Panc1 (cell line): Measurements from ENCODE around the gene TMEM203. TPM values are rescaled to one million over a fixed set of nuclear protein-coding genes. Genes with fewer than 3 reads are reported as not detected.
A peak's percentile ranks its signal among the peaks of the same experiment; 100 is the strongest.
"Not testable (repeated sequence)": the region's sequence is repeated elsewhere in the genome, so short reads cannot be mapped to it uniquely, and the experiment has no call there.

Experiments
- ATAC-seq: fragments of 200-7000 bp; cut with Tn5 transposase; 2 replicates; pipeline ENCODE4 v1.9.1; 2020; ENCODE audit warnings: mild to moderate bottlenecking, moderate library complexity
- BruUV-seq: library from RNA; stranded (reverse); fragments of 400-500 nt; replicated peaks from 2 replicates; lab custom pipeline; 2021; lab: Mats Ljungman, UMichigan
- CTCF ChIA-PET: fragments of 300-600 bp; sonication (Branson Sonifier 250); formaldehyde crosslinking; loops from one replicate; lab custom pipeline; 2022; ENCODE audit warnings: antibody characterized with exemption; lab: Charles Lee
- POLR2A ChIA-PET: fragments of 300-600 bp; sonication (Branson Sonifier 250); formaldehyde crosslinking; loops from one replicate; lab custom pipeline; 2022; ENCODE audit warnings: antibody characterized with exemption; lab: Charles Lee
- DNase-seq: peaks from one replicate; pipeline ENCODE4 v3.0.0-alpha.2; 2010; ENCODE audit warnings: low read depth, low spot score
- H3K27ac ChIP-seq: 2 replicates; pipeline ENCODE4 v1.5.1; 2011; ENCODE audit warnings: mild to moderate bottlenecking, low read length, inconsistent platforms
- H3K27me3 ChIP-seq: fragments of 200-500 bp; sonication (Bioruptor generic); 2 replicates; pipeline ENCODE4 v1.6.0; 2014; ENCODE audit warnings: low read length, inconsistent platforms; ENCODE audit not compliant: control insufficient read depth, insufficient read depth
- H3K36me3 ChIP-seq: fragments of 200-500 bp; sonication (Bioruptor generic); 2 replicates; pipeline ENCODE4 v1.5.1; 2014; ENCODE audit warnings: inconsistent platforms, mild to moderate bottlenecking, low read length, moderate library complexity; ENCODE audit not compliant: control insufficient read depth, insufficient read depth
- H3K4me1 ChIP-seq: 2 replicates; pipeline ENCODE4 v1.5.1; 2011; ENCODE audit warnings: inconsistent platforms, mild to moderate bottlenecking, low read length, moderate library complexity; ENCODE audit not compliant: control insufficient read depth, insufficient read depth
- H3K4me3 ChIP-seq, 2 experiments: 2 replicates each; pipeline ENCODE4 v1.5.1; 2011 to 2012; ENCODE audit warnings: low read depth in 2 of 2, low read length in 2 of 2, mild to moderate bottlenecking in 2 of 2, inconsistent platforms in 1 of 2, moderate library complexity in 1 of 2
- H3K9me3 ChIP-seq: fragments of 200-500 bp; sonication (Bioruptor generic); 2 replicates; pipeline ENCODE4 v1.5.1; 2014; ENCODE audit warnings: low read depth, mild to moderate bottlenecking, inconsistent platforms, low read length, moderate library complexity; ENCODE audit not compliant: control insufficient read depth, insufficient read depth
- POLR2AphosphoS5 ChIP-seq: IDR thresholded peaks from 2 replicates; pipeline ENCODE4 v1.6.1; 2012; ENCODE audit warnings: mild to moderate bottlenecking, low read depth, low read length, moderate library complexity
- REST ChIP-seq, 2 experiments: IDR thresholded peaks; 2 replicates each; pipeline ENCODE4 v1.6.1; 2011 to 2012; ENCODE audit warnings: low read depth in 2 of 2, control low read depth in 1 of 2, low read length in 1 of 2, mild to moderate bottlenecking in 1 of 2, moderate library complexity in 1 of 2; ENCODE audit not compliant: insufficient read depth in 1 of 2
- SIN3A ChIP-seq: IDR thresholded peaks from 2 replicates; pipeline ENCODE4 v1.6.1; 2012; ENCODE audit warnings: low read depth, mild to moderate bottlenecking, low read length, moderate library complexity, borderline replicate concordance; ENCODE audit not compliant: insufficient read depth
- TCF7L2 ChIP-seq: IDR thresholded peaks from 2 replicates; pipeline ENCODE4 v1.6.1; 2011; ENCODE audit warnings: mild to moderate bottlenecking, low read depth, low read length, inconsistent platforms
- in situ Hi-C: cut with HindIII; loops from 2 replicates; pipeline ENCODE4 v1.10.0; 2016; ENCODE audit warnings: low sequenced_read_pairs, low pct_unique_long_range_greater_than_20kb
- intact Hi-C: fragments of 100-400 bp; cut with micrococcal nuclease; formaldehyde crosslinking; loops from one replicate; pipeline ENCODE4 v1.10.0; 2022; ENCODE audit not compliant: unreplicated experiment
- total RNA-seq: library from RNA; stranded (reverse); gene quantifications from one replicate; pipeline ENCODE4 v1.2.1, GENCODE V29; 2021; ENCODE audit not compliant: unreplicated experiment
- TF ChIP-seq, protein P1 (sequence below): fragments of 450-650 bp; IDR thresholded peaks from 2 replicates; pipeline ENCODE4 v1.5.1; 2017; ENCODE audit warnings: mild to moderate bottlenecking

The TMEM203 gene
- total RNA-seq, 1 experiment from 2014 or later = 25.4 TPM

GRCh38 chr9:137240318-137240840 lies 34.9 kb upstream of the TMEM203 start:
- BruUV-seq = no TSS peak
- peak overlapping the region; percentile 59 to 66 for H3K4me3 ChIP-seq
- TF ChIP-seq SIN3A (0 out of 2 replicates have a peak, but pooled peaks have one; percentile 35), TCF7L2 (no peak), POLR2AphosphoS5 (no peak)
- TF ChIP-seq, protein P1, sequence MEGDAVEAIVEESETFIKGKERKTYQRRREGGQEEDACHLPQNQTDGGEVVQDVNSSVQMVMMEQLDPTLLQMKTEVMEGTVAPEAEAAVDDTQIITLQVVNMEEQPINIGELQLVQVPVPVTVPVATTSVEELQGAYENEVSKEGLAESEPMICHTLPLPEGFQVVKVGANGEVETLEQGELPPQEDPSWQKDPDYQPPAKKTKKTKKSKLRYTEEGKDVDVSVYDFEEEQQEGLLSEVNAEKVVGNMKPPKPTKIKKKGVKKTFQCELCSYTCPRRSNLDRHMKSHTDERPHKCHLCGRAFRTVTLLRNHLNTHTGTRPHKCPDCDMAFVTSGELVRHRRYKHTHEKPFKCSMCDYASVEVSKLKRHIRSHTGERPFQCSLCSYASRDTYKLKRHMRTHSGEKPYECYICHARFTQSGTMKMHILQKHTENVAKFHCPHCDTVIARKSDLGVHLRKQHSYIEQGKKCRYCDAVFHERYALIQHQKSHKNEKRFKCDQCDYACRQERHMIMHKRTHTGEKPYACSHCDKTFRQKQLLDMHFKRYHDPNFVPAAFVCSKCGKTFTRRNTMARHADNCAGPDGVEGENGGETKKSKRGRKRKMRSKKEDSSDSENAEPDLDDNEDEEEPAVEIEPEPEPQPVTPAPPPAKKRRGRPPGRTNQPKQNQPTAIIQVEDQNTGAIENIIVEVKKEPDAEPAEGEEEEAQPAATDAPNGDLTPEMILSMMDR = no peak
- ATAC-seq (peak; percentile 23), DNase-seq (no peak)
- H3K27ac ChIP-seq = peak overlapping the region; percentile 90
- ChIA-PET POLR2A (interaction anchor here (0.6 kb wide), 4 partner anchors 14 to 90 kb away, joined by 3 to 5 read pairs (median 4); no protein-coding TSS in a partner anchor), CTCF (no interaction called here)
- in situ Hi-C loops = no loop called here
- H3K9me3 ChIP-seq = no peaks in the 10 kb centered on the region
- no peaks in the 10 kb centered on the region for H3K27me3 ChIP-seq
- H3K4me1 ChIP-seq = peaks cover 43% of the 10 kb centered on the region
- peaks cover 4% of the 10 kb centered on the region for H3K36me3 ChIP-seq
- intact Hi-C loops = no loop called here

- POLR2A ChIA-PET = interaction anchor here (0.6 kb wide), 1 partner anchor 96 kb away, joined by 3 read pairs; no protein-coding TSS in a partner anchor
- BruUV-seq, H3K9me3 ChIP-seq, intact Hi-C loops, DNase-seq, ATAC-seq, H3K27me3 ChIP-seq, H3K36me3 ChIP-seq, CTCF ChIA-PET, in situ Hi-C loops: not testable (repeated sequence)
- H3K4me1 ChIP-seq = peaks cover 42% of the 10 kb centered on the region
- peak overlapping the region; percentile 90 for H3K27ac ChIP-seq
- peak overlapping the region; percentile 59 to 66 for H3K4me3 ChIP-seq
Observed at GRCh38 chr9:137239541-137240200, 34.2 kb upstream of the TMEM203 start.

GRCh38 chr9:137237759-137238726 lies 32.6 kb upstream of the TMEM203 start:
- H3K9me3 ChIP-seq = no peaks in the 10 kb centered on the region
- intact Hi-C loops = no loop called here
- POLR2A ChIA-PET = no interaction called here
- H3K27ac ChIP-seq = peak overlapping the region; percentile 61
- no peak for DNase-seq
- no peak overlapping the region for H3K4me3 ChIP-seq
- in situ Hi-C loops = no loop called here
- no peaks in the 10 kb centered on the region for H3K27me3 ChIP-seq
- TF ChIP-seq TCF7L2 = no peak
- no peak; the same call in 1 of the 2 replicates for TF ChIP-seq POLR2AphosphoS5
- no peak for TF ChIP-seq REST (IDR thresholded peaks at IDR 0.05; ENCODE audit: insufficient read depth in 1 of 2, low read depth in 2 of 2, low read length in 1 of 2)
- TF ChIP-seq, protein P1 = no peak
- no peak for TF ChIP-seq SIN3A
- H3K36me3 ChIP-seq = peaks cover 4% of the 10 kb centered on the region
- no TSS peak for BruUV-seq
- peaks cover 26% of the 10 kb centered on the region for H3K4me1 ChIP-seq
- CTCF ChIA-PET = no interaction called here
- ATAC-seq = no peak
